Activated T-cell treated with anti-CD3 and anti-CD28 coated beads for 48 hours (primary cell): Measurements from ENCODE around the gene RPF1.
"Not testable (repeated sequence)": the region's sequence is repeated elsewhere in the genome, so short reads cannot be mapped to it uniquely, and the experiment has no call there.

Source experiments
- DNase-seq: peaks from one replicate; pipeline ENCODE4 v3.0.0-alpha.2; 2020; ENCODE audit warnings: low read depth

The RPF1 gene, protein sequence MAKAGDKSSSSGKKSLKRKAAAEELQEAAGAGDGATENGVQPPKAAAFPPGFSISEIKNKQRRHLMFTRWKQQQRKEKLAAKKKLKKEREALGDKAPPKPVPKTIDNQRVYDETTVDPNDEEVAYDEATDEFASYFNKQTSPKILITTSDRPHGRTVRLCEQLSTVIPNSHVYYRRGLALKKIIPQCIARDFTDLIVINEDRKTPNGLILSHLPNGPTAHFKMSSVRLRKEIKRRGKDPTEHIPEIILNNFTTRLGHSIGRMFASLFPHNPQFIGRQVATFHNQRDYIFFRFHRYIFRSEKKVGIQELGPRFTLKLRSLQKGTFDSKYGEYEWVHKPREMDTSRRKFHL

GRCh38 chr1:84478876-84479868 lies at the start of gene RPF1:
Gene RPF1, plus strand, starts transcription at chr1:84479266. Its CDS starts 16 bp downstream, at chr1:84479282.
- DNase-seq: peak; percentile 68

- DNase-seq: no peak
These were observed 48.5 kb upstream of the RPF1 start for GRCh38 chr1:84430546-84430945.

DNA sequence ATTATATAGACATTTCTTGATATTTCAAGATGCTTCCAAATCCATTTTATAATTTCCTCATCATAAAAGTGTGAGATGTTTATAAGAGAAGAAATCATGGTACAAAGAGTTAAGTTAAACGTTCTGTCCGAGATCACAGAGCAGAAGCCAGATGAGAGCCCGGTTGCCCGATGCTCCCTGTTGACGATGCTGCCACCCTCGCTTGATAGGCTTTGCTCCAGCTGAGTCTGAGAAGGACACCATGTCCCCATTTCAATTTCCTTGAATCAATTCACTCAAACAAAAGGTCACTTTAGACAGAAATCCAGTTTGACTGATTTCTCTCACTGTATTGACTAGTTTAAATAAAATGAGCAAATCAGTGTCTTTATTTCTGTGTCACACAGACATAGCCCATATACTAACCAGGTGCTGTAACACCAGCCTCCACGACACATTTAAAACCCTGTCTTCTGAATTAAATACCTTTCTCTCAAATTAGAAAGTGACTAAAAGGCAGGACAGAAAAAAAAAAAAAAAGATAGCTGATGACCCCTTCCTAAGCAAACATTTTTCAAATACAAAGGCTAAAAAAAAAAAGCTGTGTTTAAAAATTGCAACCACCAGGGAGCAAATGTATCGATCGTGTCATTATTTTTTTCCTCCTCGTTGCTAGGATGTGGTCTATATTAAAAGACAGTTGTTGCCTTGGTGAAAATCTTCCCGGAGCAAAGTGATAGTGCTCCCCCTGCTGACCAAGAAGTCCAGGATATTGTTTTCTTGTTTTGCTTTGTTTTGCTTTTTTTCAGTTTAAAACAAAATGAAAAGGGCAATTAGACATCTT lies 45.6 kb upstream of the RPF1 start:
- no peak for DNase-seq

- DNase-seq: no peak
These were observed 44.8 kb upstream of the RPF1 start for GRCh38 chr1:84434081-84434769.

- DNase-seq: no peak
These were observed 44.1 kb upstream of the RPF1 start for GRCh38 chr1:84434801-84435549.

- no peak for DNase-seq
These were observed 42.0 kb upstream of the RPF1 start for GRCh38 chr1:84436876-84437655.

- DNase-seq: no peak
These were observed 36.8 kb upstream of the RPF1 start for GRCh38 chr1:84442256-84442655.

- DNase-seq: not testable (repeated sequence)
These were observed 36.1 kb upstream of the RPF1 start for GRCh38 chr1:84442747-84443646.

- DNase-seq: not testable (repeated sequence)
These were observed 30.4 kb upstream of the RPF1 start for GRCh38 chr1:84448704-84449103.

DNA sequence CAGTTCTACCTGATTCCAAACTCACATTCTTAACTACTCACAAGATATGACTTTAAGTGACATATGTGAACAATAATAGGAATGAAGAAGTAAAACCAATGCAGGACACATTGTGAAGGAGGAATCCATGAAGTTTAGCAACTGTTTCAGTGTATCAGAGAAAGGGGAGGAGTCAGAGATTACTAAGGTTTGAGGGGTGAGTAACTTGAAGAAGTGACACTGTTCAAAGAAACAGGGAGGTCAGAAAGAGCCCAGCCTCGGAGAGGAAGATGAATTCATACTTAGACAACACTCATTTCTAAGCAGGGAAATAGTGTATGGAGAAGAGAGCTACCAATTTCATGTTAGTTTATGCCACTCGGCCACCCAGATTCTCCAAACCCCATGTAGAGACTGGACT lies 28.2 kb upstream of the RPF1 start:
- DNase-seq: no peak

DNA sequence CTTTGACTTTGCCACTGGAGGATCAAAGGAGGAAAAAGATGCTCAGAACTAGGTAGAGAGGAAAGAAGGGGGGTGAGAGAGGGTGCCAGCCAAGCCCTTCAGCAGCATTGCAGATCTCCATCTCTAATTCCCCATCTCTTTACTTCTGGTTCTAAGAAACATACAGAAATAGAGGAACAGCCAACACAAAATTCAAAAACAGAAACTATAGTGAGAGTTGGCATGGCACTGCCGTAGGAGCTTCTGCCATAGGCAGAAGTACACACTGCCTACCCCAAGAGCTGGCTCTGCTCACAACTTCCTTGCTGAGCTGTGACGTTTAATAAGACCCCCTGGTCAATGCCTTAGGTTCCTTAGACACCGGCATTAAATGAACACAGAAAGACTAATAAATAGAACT lies 26.6 kb upstream of the RPF1 start:
- DNase-seq: no peak

GRCh38 chr1:84462118-84462517 lies 16.9 kb upstream of the RPF1 start:
- DNase-seq: no peak

DNA sequence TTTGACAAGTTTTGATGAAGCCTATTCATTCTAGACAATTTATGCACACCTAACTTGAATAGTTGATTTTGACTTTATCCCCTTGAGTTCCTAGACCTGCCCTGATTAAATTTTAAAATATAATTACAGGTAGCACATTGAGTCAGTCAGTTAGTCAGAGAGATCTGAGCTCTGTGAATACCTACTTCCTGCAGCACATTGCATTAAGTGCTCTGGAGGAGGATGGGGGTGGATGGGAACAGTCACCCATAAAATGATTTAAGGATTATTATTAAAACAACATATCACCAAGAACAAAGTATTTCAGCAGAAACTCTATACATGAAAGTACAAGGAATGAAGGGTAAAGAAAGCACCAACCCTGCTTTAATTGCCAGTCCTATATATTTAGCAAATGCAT lies 11.8 kb upstream of the RPF1 start:
- no peak for DNase-seq

GRCh38 chr1:84476225-84476624 lies 2.8 kb upstream of the RPF1 start:
- no peak for DNase-seq

GRCh38 chr1:84479998-84480397 lies 932 bp downstream of the RPF1 start:
- DNase-seq: no peak

DNA sequence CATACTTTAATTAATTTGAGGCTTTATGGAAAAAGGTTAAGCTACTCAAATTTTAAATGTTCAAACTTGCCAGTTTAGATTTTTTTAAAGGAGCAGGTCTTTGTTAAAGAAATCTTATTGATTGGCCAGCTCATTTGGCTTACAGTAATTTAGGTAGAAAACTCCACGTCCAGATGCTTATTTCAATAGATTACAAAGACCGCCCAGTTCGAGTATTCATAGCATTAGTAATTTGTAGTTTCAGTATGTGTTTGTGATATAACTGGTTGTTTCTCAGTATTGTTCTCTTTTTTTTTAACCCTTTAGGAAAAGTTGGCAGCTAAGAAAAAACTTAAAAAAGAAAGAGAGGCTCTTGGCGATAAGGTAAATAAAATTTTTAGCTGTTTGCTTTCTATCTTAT lies 1.6 kb downstream of the RPF1 start:
- no peak for DNase-seq

- no peak for DNase-seq
These were observed 2.3 kb downstream of the RPF1 start for GRCh38 chr1:84481317-84481716.

DNA sequence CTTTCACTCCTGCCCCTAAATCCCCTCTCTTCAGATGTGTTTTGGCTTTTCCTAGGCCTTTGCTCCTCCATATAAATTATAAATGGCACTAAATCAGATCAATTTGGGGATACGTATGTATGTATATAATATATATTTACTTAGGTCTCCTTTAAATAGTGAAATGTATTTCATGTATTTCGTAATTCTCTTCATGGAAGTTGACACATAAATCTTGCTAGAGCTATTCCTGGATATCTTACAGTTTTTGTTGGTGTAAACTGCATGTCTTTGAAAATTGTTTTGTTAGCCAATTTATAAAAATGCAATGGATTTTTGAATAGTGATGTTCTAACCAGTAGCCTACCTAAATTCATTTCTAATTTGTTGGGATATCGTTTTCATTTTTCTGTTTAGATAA lies 9.0 kb downstream of the RPF1 start:
- no peak for DNase-seq

- DNase-seq: no peak
These were observed 10.7 kb downstream of the RPF1 start for GRCh38 chr1:84489766-84490165.
